ENCODE results near the gene PPARD.

- TF ChIP-seq CTCF (IDR thresholded peaks at IDR 0.05; ENCODE audit: poor library complexity) (no peak), EZH2 (IDR thresholded peaks at IDR 0.05; ENCODE audit: borderline replicate concordance) (no peak), EZH2phosphoT487 (IDR thresholded peaks at IDR 0.05; ENCODE audit: low read depth, severe bottlenecking, unreplicated experiment) (no peak)
Measured at GRCh38 chr6:35429463-35429862, 87.1 kb downstream of the PPARD start.
